ENCODE results near the gene ZNF467. TPM values are rescaled to one million over a fixed set of nuclear protein-coding genes. Genes with fewer than 3 reads are reported as not detected.

The ZNF467 gene
- polyA plus RNA-seq, 1 experiment, result 0.14 TPM

- Histone ChIP-seq H3K4me3 (ENCODE audit: low read depth, low read length) (no peak overlapping the region), H3K9me3 (ENCODE audit: control insufficient read depth, insufficient read depth, low read length) (no peaks in the 10 kb centered on the region), H3K27ac (ENCODE audit: low read depth, low read length) (no peak overlapping the region), H3K27me3 (ENCODE audit: control insufficient read depth, insufficient read depth, low read length) (peaks cover 14% of the 10 kb centered on the region)
- POLR2A ChIA-PET, result no interaction called here
- TF ChIP-seq, protein P1, sequence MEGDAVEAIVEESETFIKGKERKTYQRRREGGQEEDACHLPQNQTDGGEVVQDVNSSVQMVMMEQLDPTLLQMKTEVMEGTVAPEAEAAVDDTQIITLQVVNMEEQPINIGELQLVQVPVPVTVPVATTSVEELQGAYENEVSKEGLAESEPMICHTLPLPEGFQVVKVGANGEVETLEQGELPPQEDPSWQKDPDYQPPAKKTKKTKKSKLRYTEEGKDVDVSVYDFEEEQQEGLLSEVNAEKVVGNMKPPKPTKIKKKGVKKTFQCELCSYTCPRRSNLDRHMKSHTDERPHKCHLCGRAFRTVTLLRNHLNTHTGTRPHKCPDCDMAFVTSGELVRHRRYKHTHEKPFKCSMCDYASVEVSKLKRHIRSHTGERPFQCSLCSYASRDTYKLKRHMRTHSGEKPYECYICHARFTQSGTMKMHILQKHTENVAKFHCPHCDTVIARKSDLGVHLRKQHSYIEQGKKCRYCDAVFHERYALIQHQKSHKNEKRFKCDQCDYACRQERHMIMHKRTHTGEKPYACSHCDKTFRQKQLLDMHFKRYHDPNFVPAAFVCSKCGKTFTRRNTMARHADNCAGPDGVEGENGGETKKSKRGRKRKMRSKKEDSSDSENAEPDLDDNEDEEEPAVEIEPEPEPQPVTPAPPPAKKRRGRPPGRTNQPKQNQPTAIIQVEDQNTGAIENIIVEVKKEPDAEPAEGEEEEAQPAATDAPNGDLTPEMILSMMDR (IDR thresholded peaks at IDR 0.05; ENCODE audit: low read depth, low read length), result peak; percentile 50
- CTCF ChIA-PET, result interaction anchor here (3.6 kb wide), 1 partner anchor 12 kb away, joined by 25 read pairs; no protein-coding TSS in a partner anchor
- DNase-seq (ENCODE audit: low read depth, low spot score), result no peak
Measured at GRCh38 chr7:149753375-149754233, 19.8 kb downstream of the ZNF467 start.

GRCh38 chr7:149752646-149753045 lies 20.7 kb downstream of the ZNF467 start:
- DNase-seq (ENCODE audit: low read depth, low spot score), result no peak
- H3K4me3 ChIP-seq (ENCODE audit: low read depth, low read length), result no peak overlapping the region
- TF ChIP-seq, protein P1 (IDR thresholded peaks at IDR 0.05; ENCODE audit: low read depth, low read length), result no peak
- ChIA-PET POLR2A (no interaction called here), CTCF (interaction anchor here (3.6 kb wide), 1 partner anchor 11 kb away, joined by 25 read pairs; no protein-coding TSS in a partner anchor)
- H3K9me3 ChIP-seq (ENCODE audit: control insufficient read depth, insufficient read depth, low read length), result no peaks in the 10 kb centered on the region
- peaks cover 16% of the 10 kb centered on the region for H3K27me3 ChIP-seq (ENCODE audit: control insufficient read depth, insufficient read depth, low read length)
- no peak overlapping the region for H3K27ac ChIP-seq (ENCODE audit: low read depth, low read length)

DNA sequence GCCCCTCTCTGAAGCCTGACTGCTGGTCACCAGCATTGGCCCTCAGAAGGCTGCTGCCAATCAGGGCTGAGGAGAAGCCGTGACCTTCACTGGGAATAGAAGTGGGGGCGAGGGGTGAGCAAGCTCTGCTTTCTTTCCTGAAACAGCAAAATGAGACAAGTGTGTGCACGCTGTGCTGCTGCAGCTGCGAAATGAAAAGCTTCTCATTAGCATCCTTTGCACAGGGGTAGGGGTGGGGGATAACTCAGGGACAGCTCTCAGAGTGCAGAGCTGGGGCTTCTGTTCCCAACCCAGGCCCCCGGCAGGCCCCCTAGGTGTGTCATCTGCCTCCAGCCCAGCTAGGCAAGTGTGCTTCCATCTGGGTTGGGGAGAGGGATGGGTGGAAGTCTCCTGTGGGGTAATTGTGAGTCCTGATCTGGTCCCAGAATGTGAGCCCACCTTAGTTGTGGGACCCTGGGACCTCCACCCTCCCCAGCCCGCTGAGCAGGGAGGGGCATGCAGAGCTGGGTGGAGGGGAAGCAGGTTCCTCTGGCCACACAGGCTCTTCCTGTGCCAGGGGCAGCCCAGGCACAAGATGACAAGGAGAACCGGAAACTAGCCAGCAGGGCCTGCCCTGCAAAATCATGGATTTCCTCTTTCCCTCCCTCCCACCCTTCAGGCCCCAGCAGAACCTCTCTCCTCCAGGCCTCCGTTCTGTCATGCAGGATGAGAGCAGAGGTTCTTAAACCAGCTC lies 22.2 kb downstream of the ZNF467 start:
- TF ChIP-seq, protein P1 (IDR thresholded peaks at IDR 0.05; ENCODE audit: low read depth, low read length), result no peak
- POLR2A ChIA-PET, result no interaction called here
- no peak for DNase-seq (ENCODE audit: low read depth, low spot score)
- H3K27me3 ChIP-seq (ENCODE audit: control insufficient read depth, insufficient read depth, low read length), result peaks cover 22% of the 10 kb centered on the region
- H3K4me3 ChIP-seq (ENCODE audit: low read depth, low read length), result no peak overlapping the region
- no peaks in the 10 kb centered on the region for H3K9me3 ChIP-seq (ENCODE audit: control insufficient read depth, insufficient read depth, low read length)
- CTCF ChIA-PET, result interaction anchor here (0.7 to 3.6 kb wide), 4 partner anchors 9 to 88 kb away, joined by 3 to 25 read pairs (median 4); no protein-coding TSS in a partner anchor
- H3K27ac ChIP-seq (ENCODE audit: low read depth, low read length), result no peak overlapping the region

DNA sequence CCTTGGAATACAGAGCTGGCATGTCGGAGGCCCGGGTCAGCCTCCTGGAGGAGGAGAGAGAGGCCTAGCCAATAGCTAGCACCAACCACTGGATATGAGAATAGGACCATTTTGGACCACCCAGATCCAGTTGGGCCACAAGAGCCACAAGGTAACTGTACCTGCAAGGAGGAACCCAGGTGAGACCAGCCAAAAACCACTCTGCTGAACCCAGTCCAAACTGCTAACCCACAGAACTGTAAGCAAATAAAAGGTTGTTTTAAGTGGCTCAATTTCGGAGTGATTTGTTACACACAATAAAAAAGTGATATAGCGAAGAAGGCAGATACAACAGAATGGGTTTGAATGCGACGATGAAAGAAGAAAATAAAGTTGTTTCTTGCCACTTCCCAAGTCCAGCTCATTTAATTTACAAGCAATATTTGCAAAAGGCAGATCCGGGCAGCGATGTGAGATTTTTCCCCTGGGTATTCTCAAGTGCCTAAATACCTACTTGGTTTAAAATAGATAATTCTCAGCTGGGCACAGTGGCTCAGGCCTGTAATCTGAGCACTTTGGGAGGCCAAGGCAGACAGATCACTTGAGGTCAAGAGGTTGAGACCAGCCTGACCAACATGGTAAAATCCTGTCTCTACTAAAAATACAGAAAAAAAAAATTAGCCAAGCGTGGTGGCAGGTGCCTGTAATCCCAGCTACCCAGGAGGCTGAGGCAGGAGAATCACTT lies 23.1 kb downstream of the ZNF467 start:
- ChIA-PET POLR2A (no interaction called here), CTCF (interaction anchor here (1.5 to 3.6 kb wide), 2 partner anchors 8 to 56 kb away, joined by 4 to 25 read pairs; no protein-coding TSS in a partner anchor)
- Histone ChIP-seq H3K27ac (ENCODE audit: low read depth, low read length) (no peak overlapping the region), H3K4me3 (ENCODE audit: low read depth, low read length) (no peak overlapping the region), H3K9me3 (ENCODE audit: control insufficient read depth, insufficient read depth, low read length) (no peaks in the 10 kb centered on the region), H3K27me3 (ENCODE audit: control insufficient read depth, insufficient read depth, low read length) (peaks cover 22% of the 10 kb centered on the region)
- TF ChIP-seq, protein P1 (IDR thresholded peaks at IDR 0.05; ENCODE audit: low read depth, low read length), result no peak
- DNase-seq (ENCODE audit: low read depth, low spot score), result no peak
